GM12878 (cell line): ENCODE results near the gene CFAP107. TPM values are rescaled to one million over a fixed set of nuclear protein-coding genes. Genes with fewer than 3 reads are reported as not detected.

Source experiments
- ATAC-seq: fragments of 200-7000 bp; cut with Tn5 transposase; 3 replicates; pipeline ENCODE4 v1.9.1; 2020; ENCODE audit warnings: mild to moderate bottlenecking, moderate library complexity
- BruUV-seq: library from RNA; stranded (reverse); fragments of 400-500 nt; replicated peaks from 2 replicates; lab custom pipeline; 2021; lab: Mats Ljungman, UMichigan
- CTCF ChIA-PET: fragments of 300-600 bp; sonication (Branson Sonifier 250); formaldehyde crosslinking; extraction: SDS; loops from one replicate; lab custom pipeline; 2021; ENCODE audit warnings: inconsistent platforms; lab: Yijun Ruan, JAX
- POLR2A ChIA-PET: fragments of 350-600 bp; formaldehyde crosslinking; extraction: SDS; loops from one replicate; lab custom pipeline; 2021; ENCODE audit warnings: inconsistent platforms; lab: Charles Lee
- RAD21 ChIA-PET: fragments of 300-600 bp; sonication (Branson Sonifier 250); formaldehyde crosslinking; loops from one replicate; lab custom pipeline; 2023; ENCODE audit warnings: antibody characterized with exemption; ENCODE audit not compliant: unreplicated experiment; lab: Charles Lee
- SMC1A ChIA-PET: fragments of 300-600 bp; sonication (Branson Sonifier 250); formaldehyde crosslinking; loops from one replicate; lab custom pipeline; 2023; ENCODE audit not compliant: unreplicated experiment, uncharacterized antibody; lab: Charles Lee
- DNase-seq: peaks from one replicate; pipeline ENCODE4 v3.0.0-alpha.2; 2011; ENCODE audit warnings: low read depth, low spot score
- FAIRE-seq: peaks from 3 replicates; lab custom pipeline; 2011; peaks lifted over from hg19 to GRCh38; lab: Jason Lieb, UNC
- H2AFZ ChIP-seq: 2 replicates; pipeline ENCODE4 v1.6.0; 2011; ENCODE audit warnings: low read depth, low read length, control low read depth; ENCODE audit not compliant: control insufficient read depth
- H3K27ac ChIP-seq: 2 replicates; pipeline ENCODE4 v1.5.1; 2011; ENCODE audit warnings: control low read depth; ENCODE audit not compliant: control insufficient read depth, insufficient read depth
- H3K27me3 ChIP-seq, 2 experiments: replicated peaks in 1 of 2; 2 replicates each; pipeline versions ENCODE4 v1.6.0 to v1.6.1; 2011; ENCODE audit warnings: low read length in 1 of 2; ENCODE audit not compliant: control insufficient read depth in 2 of 2, insufficient read depth in 2 of 2
- H3K36me3 ChIP-seq, 2 experiments: 2 replicates each; pipeline ENCODE4 v1.5.1; 2011; ENCODE audit warnings: low read length in 1 of 2; ENCODE audit not compliant: control insufficient read depth in 2 of 2, insufficient read depth in 2 of 2
- H3K4me1 ChIP-seq: 2 replicates; pipeline ENCODE4 v1.6.1; 2011; ENCODE audit warnings: mild to moderate bottlenecking, low read length, moderate library complexity, mixed read lengths; ENCODE audit not compliant: control insufficient read depth, insufficient read depth
- H3K4me2 ChIP-seq: 2 replicates; pipeline ENCODE4 v1.6.0; 2011; ENCODE audit warnings: control low read depth; ENCODE audit not compliant: control insufficient read depth, insufficient read depth
- H3K4me3 ChIP-seq: fragments of 200-600 bp; sonication (generic); 2 replicates; pipeline ENCODE4 v1.5.1; 2016
- H3K79me2 ChIP-seq: 2 replicates; pipeline ENCODE4 v1.6.0; 2011; ENCODE audit warnings: low read length; ENCODE audit not compliant: control insufficient read depth, insufficient read depth
- H3K9ac ChIP-seq: 2 replicates; pipeline ENCODE4 v1.8.0; 2011; ENCODE audit warnings: low read length, control low read depth, mixed read lengths; ENCODE audit not compliant: control insufficient read depth, insufficient read depth
- H3K9me3 ChIP-seq: replicated peaks from 3 replicates; pipeline ENCODE4 v1.5.1; 2011; ENCODE audit warnings: mild to moderate bottlenecking, low read length; ENCODE audit not compliant: control insufficient read depth, insufficient read depth
- H4K20me1 ChIP-seq: 2 replicates; pipeline ENCODE4 v1.6.0; 2011; ENCODE audit not compliant: control insufficient read depth, insufficient read depth
- MLLT1 ChIP-seq: fragments of 450-650 bp; IDR thresholded peaks from 2 replicates; pipeline ENCODE4 v1.6.1; 2016; ENCODE audit warnings: mild to moderate bottlenecking
- WRNIP1 ChIP-seq: IDR thresholded peaks from 2 replicates; pipeline ENCODE4 v1.6.1; 2011; ENCODE audit warnings: low read depth, low read length, improper control_type of control experiment, borderline replicate concordance
- ZZZ3 ChIP-seq: IDR thresholded peaks from 2 replicates; pipeline ENCODE4 v1.6.1; 2011; ENCODE audit warnings: low read depth; ENCODE audit not compliant: control insufficient read depth, insufficient read length
- WGBS: methylation state at CpG from one replicate; pipeline ENCODE4 v1.1.6; 2016; ENCODE audit warnings: low lambda C conversion rate; ENCODE audit not compliant: insufficient replicate concordance, insufficient coverage; ENCODE audit errors: missing lambda C conversion rate; 5-methylcytosine and 5-hydroxymethylcytosine counted together
- in situ Hi-C: fragments of 300-500 bp; cut with MboI; formaldehyde crosslinking; loops from 9 replicates; pipeline ENCODE4 v1.14.3; 2018; ENCODE audit warnings: mixed read lengths
- intact Hi-C: fragments of 100-400 bp; cut with micrococcal nuclease; formaldehyde crosslinking; loops from one replicate; pipeline ENCODE4 v1.14.2; 2022; ENCODE audit not compliant: unreplicated experiment
- polyA plus RNA-seq, 11 experiments: library from polyadenylated mRNA; depleted of rRNA in 4 of 11; unstranded in 6 of 11; stranded (reverse) in 5 of 11; fragments of >200 nt; fragmentation: Nextera tagmentation in 4 of 11; fragmentation: Illumina TruSeq in 1 of 11; extraction: Ambion mirVana in 4 of 11; extraction: Trizol in 1 of 11; gene quantifications; 1 replicate in 1 of 11; 2 replicates in 10 of 11; pipeline versions ENCODE4 v1.2.1 to v1.2.3, GENCODE V29; 2011 to 2016; ENCODE audit warnings: inconsistent platforms in 2 of 11, missing spikeins in 2 of 11, low read depth in 1 of 11
- total RNA-seq, 4 experiments: library from RNA; depleted of rRNA in 3 of 4; stranded (reverse); fragments of >200 nt in 3 of 4; fragmentation: Illumina TruSeq in 1 of 4; extraction: Trizol in 1 of 4; gene quantifications; 2 replicates each; pipeline versions ENCODE4 v1.2.1 to v1.2.3, GENCODE V29; 2013 to 2021
- TF ChIP-seq, protein P1 (sequence below): fragments of 450-650 bp; conservative IDR thresholded peaks from 2 replicates; pipeline ENCODE4 v1.6.1; 2017; ENCODE audit warnings: mild to moderate bottlenecking, moderate library complexity

Gene CFAP107
- total and polyA plus RNA-seq, 10 of the 15 experiments (the other 5 are each of a cell fraction or from before 2014, with no cell fraction given): not detected

DNA sequence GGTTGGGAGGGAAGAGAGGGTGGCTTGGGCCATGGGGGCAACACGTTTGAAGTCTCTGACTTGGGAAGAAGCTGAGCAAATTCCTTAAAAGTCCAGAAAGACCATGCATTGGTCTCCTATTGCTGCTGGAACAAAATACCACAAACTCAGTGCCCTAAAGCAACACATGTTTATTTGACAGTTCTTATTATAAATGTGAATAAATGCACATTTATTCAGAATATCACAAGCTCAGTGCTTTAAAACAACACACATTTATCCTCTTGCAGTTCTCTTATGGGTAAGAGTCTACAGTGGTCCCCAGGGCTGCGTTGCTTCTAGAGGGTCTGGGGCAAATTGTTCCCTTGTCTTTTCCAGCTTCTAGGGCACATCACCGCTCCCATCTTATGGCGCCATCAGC is 17.5 kb downstream of the CFAP107 start:
- Histone ChIP-seq H3K4me2 (no peak overlapping the region), H3K9ac (no peak overlapping the region), H3K79me2 (no peaks in the 10 kb centered on the region), H2AFZ (no peak overlapping the region), H3K4me1 (no peaks in the 10 kb centered on the region), H3K9me3 (no peaks in the 10 kb centered on the region), H3K36me3 (no peaks in the 10 kb centered on the region), H3K27me3 (peaks cover 0 to 3% of the 10 kb centered on the region in 2 experiments; a peak in 2 of 4 replicates), H3K4me3 (no peak overlapping the region), H4K20me1 (no peaks in the 10 kb centered on the region), H3K27ac (no peak overlapping the region)
- FAIRE-seq (no peak), DNase-seq (no peak), ATAC-seq (no peak)
- BruUV-seq: no TSS peak
- ChIA-PET POLR2A (no interaction called here), SMC1A (no interaction called here), CTCF (no interaction called here), RAD21 (no interaction called here)
- TF ChIP-seq, protein P1, sequence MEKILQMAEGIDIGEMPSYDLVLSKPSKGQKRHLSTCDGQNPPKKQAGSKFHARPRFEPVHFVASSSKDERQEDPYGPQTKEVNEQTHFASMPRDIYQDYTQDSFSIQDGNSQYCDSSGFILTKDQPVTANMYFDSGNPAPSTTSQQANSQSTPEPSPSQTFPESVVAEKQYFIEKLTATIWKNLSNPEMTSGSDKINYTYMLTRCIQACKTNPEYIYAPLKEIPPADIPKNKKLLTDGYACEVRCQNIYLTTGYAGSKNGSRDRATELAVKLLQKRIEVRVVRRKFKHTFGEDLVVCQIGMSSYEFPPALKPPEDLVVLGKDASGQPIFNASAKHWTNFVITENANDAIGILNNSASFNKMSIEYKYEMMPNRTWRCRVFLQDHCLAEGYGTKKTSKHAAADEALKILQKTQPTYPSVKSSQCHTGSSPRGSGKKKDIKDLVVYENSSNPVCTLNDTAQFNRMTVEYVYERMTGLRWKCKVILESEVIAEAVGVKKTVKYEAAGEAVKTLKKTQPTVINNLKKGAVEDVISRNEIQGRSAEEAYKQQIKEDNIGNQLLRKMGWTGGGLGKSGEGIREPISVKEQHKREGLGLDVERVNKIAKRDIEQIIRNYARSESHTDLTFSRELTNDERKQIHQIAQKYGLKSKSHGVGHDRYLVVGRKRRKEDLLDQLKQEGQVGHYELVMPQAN: no peak
- no peak for TF ChIP-seq ZZZ3
- no peak for TF ChIP-seq WRNIP1
- no peak for TF ChIP-seq MLLT1
- intact Hi-C loops: no loop called here
- in situ Hi-C loops: no loop called here
- WGBS: 23% methylated on average over 4 of the region's 4 CpGs
